GM12878 (cell line): ENCODE measurements around the gene PYGM. TPM values are rescaled to one million over a fixed set of nuclear protein-coding genes. Genes with fewer than 3 reads are reported as not detected.

Source experiments
- ATAC-seq: fragments of 200-7000 bp; cut with Tn5 transposase; 3 replicates; pipeline ENCODE4 v1.9.1; 2020; ENCODE audit warnings: mild to moderate bottlenecking, moderate library complexity
- BruUV-seq: library from RNA; stranded (reverse); fragments of 400-500 nt; replicated peaks from 2 replicates; lab custom pipeline; 2021; lab: Mats Ljungman, UMichigan
- CTCF ChIA-PET: fragments of 300-600 bp; sonication (Branson Sonifier 250); formaldehyde crosslinking; extraction: SDS; loops from one replicate; lab custom pipeline; 2021; ENCODE audit warnings: inconsistent platforms; lab: Yijun Ruan, JAX
- POLR2A ChIA-PET: fragments of 350-600 bp; formaldehyde crosslinking; extraction: SDS; loops from one replicate; lab custom pipeline; 2021; ENCODE audit warnings: inconsistent platforms; lab: Charles Lee
- RAD21 ChIA-PET: fragments of 300-600 bp; sonication (Branson Sonifier 250); formaldehyde crosslinking; loops from one replicate; lab custom pipeline; 2023; ENCODE audit warnings: antibody characterized with exemption; ENCODE audit not compliant: unreplicated experiment; lab: Charles Lee
- SMC1A ChIA-PET: fragments of 300-600 bp; sonication (Branson Sonifier 250); formaldehyde crosslinking; loops from one replicate; lab custom pipeline; 2023; ENCODE audit not compliant: unreplicated experiment, uncharacterized antibody; lab: Charles Lee
- DNase-seq: peaks from one replicate; pipeline ENCODE4 v3.0.0-alpha.2; 2011; ENCODE audit warnings: low read depth, low spot score
- FAIRE-seq: peaks from 3 replicates; lab custom pipeline; 2011; peaks lifted over from hg19 to GRCh38; lab: Jason Lieb, UNC
- H2AFZ ChIP-seq: 2 replicates; pipeline ENCODE4 v1.6.0; 2011; ENCODE audit warnings: low read depth, low read length, control low read depth; ENCODE audit not compliant: control insufficient read depth
- H3K27ac ChIP-seq: 2 replicates; pipeline ENCODE4 v1.5.1; 2011; ENCODE audit warnings: control low read depth; ENCODE audit not compliant: control insufficient read depth, insufficient read depth
- H3K27me3 ChIP-seq, 2 experiments: replicated peaks in 1 of 2; 2 replicates each; pipeline versions ENCODE4 v1.6.0 to v1.6.1; 2011; ENCODE audit warnings: low read length in 1 of 2; ENCODE audit not compliant: control insufficient read depth in 2 of 2, insufficient read depth in 2 of 2
- H3K36me3 ChIP-seq, 2 experiments: 2 replicates each; pipeline ENCODE4 v1.5.1; 2011; ENCODE audit warnings: low read length in 1 of 2; ENCODE audit not compliant: control insufficient read depth in 2 of 2, insufficient read depth in 2 of 2
- H3K4me1 ChIP-seq: 2 replicates; pipeline ENCODE4 v1.6.1; 2011; ENCODE audit warnings: mild to moderate bottlenecking, low read length, moderate library complexity, mixed read lengths; ENCODE audit not compliant: control insufficient read depth, insufficient read depth
- H3K4me2 ChIP-seq: 2 replicates; pipeline ENCODE4 v1.6.0; 2011; ENCODE audit warnings: control low read depth; ENCODE audit not compliant: control insufficient read depth, insufficient read depth
- H3K4me3 ChIP-seq: fragments of 200-600 bp; sonication (generic); 2 replicates; pipeline ENCODE4 v1.5.1; 2016
- H3K79me2 ChIP-seq: 2 replicates; pipeline ENCODE4 v1.6.0; 2011; ENCODE audit warnings: low read length; ENCODE audit not compliant: control insufficient read depth, insufficient read depth
- H3K9ac ChIP-seq: 2 replicates; pipeline ENCODE4 v1.8.0; 2011; ENCODE audit warnings: low read length, control low read depth, mixed read lengths; ENCODE audit not compliant: control insufficient read depth, insufficient read depth
- H3K9me3 ChIP-seq: replicated peaks from 3 replicates; pipeline ENCODE4 v1.5.1; 2011; ENCODE audit warnings: mild to moderate bottlenecking, low read length; ENCODE audit not compliant: control insufficient read depth, insufficient read depth
- H4K20me1 ChIP-seq: 2 replicates; pipeline ENCODE4 v1.6.0; 2011; ENCODE audit not compliant: control insufficient read depth, insufficient read depth
- CHD2 ChIP-seq: IDR thresholded peaks from 2 replicates; pipeline ENCODE4 v1.6.1; 2011; ENCODE audit warnings: low read depth, low read length, improper control_type of control experiment, borderline replicate concordance
- CTCF ChIP-seq, 3 experiments: IDR thresholded peaks in 2 of 3; conservative IDR thresholded peaks in 1 of 3; 2 replicates each; pipeline ENCODE4 v1.5.1; 2011; ENCODE audit warnings: low read depth in 3 of 3, low read length in 3 of 3, mild to moderate bottlenecking in 3 of 3, control low read depth in 2 of 3, moderate library complexity in 2 of 3, inconsistent platforms in 1 of 3, mixed read lengths in 1 of 3; ENCODE audit not compliant: control insufficient read depth in 2 of 3, insufficient read depth in 1 of 3; ENCODE audit errors: extremely low read depth in 1 of 3
- EGR1 ChIP-seq, 2 experiments: IDR thresholded peaks; 1 replicate in 1 of 2; 2 replicates in 1 of 2; pipeline ENCODE4 v1.6.1; 2011 to 2012; ENCODE audit warnings: low read depth in 2 of 2, low read length in 2 of 2, borderline replicate concordance in 1 of 2, mild to moderate bottlenecking in 1 of 2, moderate library complexity in 1 of 2
- IRF3 ChIP-seq: fragments of 450-650 bp; IDR thresholded peaks from 2 replicates; pipeline ENCODE4 v1.6.1; 2014; ENCODE audit warnings: mild to moderate bottlenecking
- KDM1A ChIP-seq: fragments of 200-600 bp; sonication (generic); IDR thresholded peaks from 2 replicates; pipeline ENCODE4 v1.6.1; 2016; ENCODE audit warnings: borderline replicate concordance
- NR2C1 ChIP-seq: fragments of 450-650 bp; IDR thresholded peaks from 2 replicates; pipeline ENCODE4 v1.6.1; 2017; ENCODE audit warnings: antibody characterized with exemption, mild to moderate bottlenecking, moderate library complexity
- SIN3A ChIP-seq: IDR thresholded peaks from 2 replicates; pipeline ENCODE4 v1.6.1; 2012; ENCODE audit warnings: low read depth, low read length, improper control_type of control experiment
- SREBF1 ChIP-seq: IDR thresholded peaks from 2 replicates; pipeline ENCODE4 v1.6.1; 2012; ENCODE audit warnings: mild to moderate bottlenecking, low read length
- SUPT20H ChIP-seq: IDR thresholded peaks from 2 replicates; pipeline ENCODE4 v1.6.1; 2011; ENCODE audit warnings: low read depth, mild to moderate bottlenecking, low read length, moderate library complexity, borderline replicate concordance; ENCODE audit not compliant: control insufficient read depth
- TCF12 ChIP-seq: IDR thresholded peaks from 2 replicates; pipeline ENCODE4 v1.6.1; 2011; ENCODE audit warnings: low read depth, mild to moderate bottlenecking, low read length
- USF2 ChIP-seq: IDR thresholded peaks from 2 replicates; pipeline ENCODE4 v1.6.1; 2011; ENCODE audit warnings: low read depth, low read length, improper control_type of control experiment, borderline replicate concordance
- ZBED1 ChIP-seq: IDR thresholded peaks from 2 replicates; pipeline ENCODE4 v1.6.1; 2016; ENCODE audit warnings: borderline replicate concordance
- ZBTB40 ChIP-seq: fragments of 450-650 bp; IDR thresholded peaks from 2 replicates; pipeline ENCODE4 v1.6.1; 2016; ENCODE audit warnings: mild to moderate bottlenecking, moderate library complexity, borderline replicate concordance
- ZSCAN29 ChIP-seq: fragments of 450-650 bp; IDR thresholded peaks from 2 replicates; pipeline ENCODE4 v1.6.1; 2017; ENCODE audit warnings: mild to moderate bottlenecking, moderate library complexity
- WGBS: methylation state at CpG from one replicate; pipeline ENCODE4 v1.1.6; 2016; ENCODE audit warnings: low lambda C conversion rate; ENCODE audit not compliant: insufficient replicate concordance, insufficient coverage; ENCODE audit errors: missing lambda C conversion rate; 5-methylcytosine and 5-hydroxymethylcytosine counted together
- in situ Hi-C: fragments of 300-500 bp; cut with MboI; formaldehyde crosslinking; loops from 9 replicates; pipeline ENCODE4 v1.14.3; 2018; ENCODE audit warnings: mixed read lengths
- intact Hi-C: fragments of 100-400 bp; cut with micrococcal nuclease; formaldehyde crosslinking; loops from one replicate; pipeline ENCODE4 v1.14.2; 2022; ENCODE audit not compliant: unreplicated experiment
- polyA plus RNA-seq, 11 experiments: library from polyadenylated mRNA; depleted of rRNA in 4 of 11; unstranded in 6 of 11; stranded (reverse) in 5 of 11; fragments of >200 nt; fragmentation: Nextera tagmentation in 4 of 11; fragmentation: Illumina TruSeq in 1 of 11; extraction: Ambion mirVana in 4 of 11; extraction: Trizol in 1 of 11; gene quantifications; 1 replicate in 1 of 11; 2 replicates in 10 of 11; pipeline versions ENCODE4 v1.2.1 to v1.2.3, GENCODE V29; 2011 to 2016; ENCODE audit warnings: inconsistent platforms in 2 of 11, missing spikeins in 2 of 11, low read depth in 1 of 11
- total RNA-seq, 4 experiments: library from RNA; depleted of rRNA in 3 of 4; stranded (reverse); fragments of >200 nt in 3 of 4; fragmentation: Illumina TruSeq in 1 of 4; extraction: Trizol in 1 of 4; gene quantifications; 2 replicates each; pipeline versions ENCODE4 v1.2.1 to v1.2.3, GENCODE V29; 2013 to 2021

The PYGM gene
- total and polyA plus RNA-seq, 10 of the 15 experiments (the other 5 are each of a cell fraction or from before 2014, with no cell fraction given), result 0.04 to 3.7 (median 0.27) TPM; not detected in 1

GRCh38 chr11:64801158-64801464, 41.3 kb upstream of the PYGM start:
- FAIRE-seq, result no peak
- H3K36me3 ChIP-seq, result peaks cover 6 to 16% of the 10 kb centered on the region in 2 experiments; a peak in 3 of 4 replicates
- SMC1A ChIA-PET, result interaction anchor here (1.4 to 2.6 kb wide), 3 partner anchors 19 to 30 kb away, joined by 3 to 7 read pairs (median 4); partner anchors contain the start of gene SF1
- H3K27ac ChIP-seq, result peak overlapping the region; percentile 92
- POLR2A ChIA-PET, result interaction anchor here (0.5 to 5.4 kb wide), 5 partner anchors 10 to 29 kb away, joined by 3 to 33 read pairs (median 8); partner anchors contain the start of gene SF1
- no peak overlapping the region for H2AFZ ChIP-seq
- no peak for DNase-seq
- intact Hi-C loops, result no loop called here
- H3K4me1 ChIP-seq, result peaks cover 37% of the 10 kb centered on the region
- 78% methylated on average over 9 of the region's 9 CpGs for WGBS
- peak overlapping the region; percentile 87 for H3K4me2 ChIP-seq
- peak overlapping the region; percentile 87 for H3K4me3 ChIP-seq
- H3K79me2 ChIP-seq, result peaks cover 30% of the 10 kb centered on the region
- RAD21 ChIA-PET, result interaction anchor here (1.3 to 2.4 kb wide), 2 partner anchors 16 to 57 kb away, joined by 3 to 5 read pairs; partner anchors contain the start of gene RASGRP2
- peak overlapping the region; percentile 93 for H3K9ac ChIP-seq
- ATAC-seq, result peak; percentile 7
- no peaks in the 10 kb centered on the region for H3K27me3 ChIP-seq
- in situ Hi-C loops, result no loop called here
- no peaks in the 10 kb centered on the region for H3K9me3 ChIP-seq
- H4K20me1 ChIP-seq, result no peaks in the 10 kb centered on the region
- BruUV-seq, result no TSS peak
- CTCF ChIA-PET, result interaction anchor here (1.0 to 5.8 kb wide), 5 partner anchors 14 to 112 kb away, joined by 3 to 41 read pairs (median 6); partner anchors contain the start of genes RASGRP2 and SF1
- TF ChIP-seq NR2C1, result no peak
- TF ChIP-seq SIN3A, result no peak
- no peak for TF ChIP-seq ZBED1
- no peak for TF ChIP-seq KDM1A
- TF ChIP-seq ZBTB40, result no peak
- TF ChIP-seq IRF3, result no peak
- TF ChIP-seq CTCF (IDR thresholded peaks at IDR 0.05 in 2 of 3, conservative IDR thresholded peaks at IDR 0.05 in 1 of 3; ENCODE audit: control insufficient read depth in 2 of 3, extremely low read depth in 1 of 3, insufficient read depth in 1 of 3, low read depth in 3 of 3, low read length in 3 of 3), result no peak
- TF ChIP-seq TCF12, result peak; percentile 90; the same call in 1 of the 2 replicates
- no peak for TF ChIP-seq USF2
- no peak for TF ChIP-seq SUPT20H
- peak in 1 of 2 experiments; percentile 26; a peak in 1 of 3 replicates for TF ChIP-seq EGR1 (IDR thresholded peaks at IDR 0.05; ENCODE audit: borderline replicate concordance in 1 of 2, low read depth in 2 of 2, low read length in 2 of 2)
- no peak for TF ChIP-seq CHD2
- no peak for TF ChIP-seq SREBF1
- no peak for TF ChIP-seq ZSCAN29
